HUES64 (cell line): ENCODE data around the gene SVBP.
A peak's percentile ranks its signal among the peaks of the same experiment; 100 is the strongest.

Experiments used
- H3K27ac ChIP-seq: 2 replicates; pipeline ENCODE4 v1.7.0; 2013; ENCODE audit warnings: low read depth, low read length, inconsistent platforms
- H3K27me3 ChIP-seq: 2 replicates; pipeline ENCODE4 v1.6.1; 2013; ENCODE audit warnings: mild to moderate bottlenecking, low read length; ENCODE audit not compliant: insufficient read depth
- H3K36me3 ChIP-seq: 2 replicates; pipeline ENCODE4 v1.6.1; 2013; ENCODE audit warnings: mild to moderate bottlenecking, low read length; ENCODE audit not compliant: insufficient read depth
- H3K4me1 ChIP-seq: 2 replicates; pipeline ENCODE4 v1.6.1; 2013; ENCODE audit warnings: mild to moderate bottlenecking, low read length, moderate library complexity; ENCODE audit not compliant: insufficient read depth
- H3K4me3 ChIP-seq: 2 replicates; pipeline ENCODE4 v1.5.1; 2013; ENCODE audit warnings: mild to moderate bottlenecking, low read length, moderate library complexity
- H3K9ac ChIP-seq: 2 replicates; pipeline ENCODE4 v1.6.1; 2013; ENCODE audit warnings: mild to moderate bottlenecking, low read depth, low read length
- H3K9me3 ChIP-seq: 2 replicates; pipeline ENCODE4 v1.6.1; 2013; ENCODE audit warnings: low read depth, low read length; ENCODE audit not compliant: insufficient read depth
- WGBS: fragments of 150-250, 120-280 bp; methylation state at CpG from one replicate; pipeline ENCODE4 v1.1.7; 2013; ENCODE audit warnings: missing lambda C conversion rate; 5-methylcytosine and 5-hydroxymethylcytosine counted together

The SVBP gene

GRCh38 chr1:42774928-42775526, 42.2 kb downstream of the SVBP start:
- no peaks in the 10 kb centered on the region for H3K9me3 ChIP-seq
- 93% methylated on average over 5 of the region's 5 CpGs for WGBS
- no peaks in the 10 kb centered on the region for H3K27me3 ChIP-seq
- no peak overlapping the region for H3K4me3 ChIP-seq
- H3K4me1 ChIP-seq, result no peaks in the 10 kb centered on the region
- no peak overlapping the region for H3K27ac ChIP-seq
- peaks cover 67% of the 10 kb centered on the region for H3K36me3 ChIP-seq
- H3K9ac ChIP-seq, result no peak overlapping the region

GRCh38 chr1:42773420-42773819, 43.8 kb downstream of the SVBP start:
- Histone ChIP-seq H3K9ac (no peak overlapping the region), H3K36me3 (peaks cover 54% of the 10 kb centered on the region), H3K27ac (no peak overlapping the region), H3K27me3 (no peaks in the 10 kb centered on the region), H3K4me3 (no peak overlapping the region), H3K4me1 (no peaks in the 10 kb centered on the region), H3K9me3 (no peaks in the 10 kb centered on the region)
- WGBS, result 43% methylated on average over 2 of the region's 2 CpGs

- no peaks in the 10 kb centered on the region for H3K27me3 ChIP-seq
- WGBS, result 96% methylated on average over 2 of the region's 3 CpGs
Measured at GRCh38 chr1:42769811-42770210, 47.4 kb downstream of the SVBP start.

GRCh38 chr1:42768172-42768571, 49.0 kb downstream of the SVBP start:
- Histone ChIP-seq H3K4me1 (peaks cover 15% of the 10 kb centered on the region), H3K36me3 (peaks cover 6% of the 10 kb centered on the region; the same call in 1 of the 2 replicates), H3K27ac (no peak overlapping the region), H3K27me3 (no peaks in the 10 kb centered on the region), H3K9ac (peak overlapping the region; percentile 79), H3K4me3 (peak overlapping the region; percentile 93), H3K9me3 (no peaks in the 10 kb centered on the region)
- 92% methylated on average over 2 of the region's 2 CpGs for WGBS

More at GRCh38 chr1:42769811-42770210, 47.4 kb downstream of the SVBP start:
- H3K4me1 ChIP-seq, result peaks cover 10% of the 10 kb centered on the region
- H3K9me3 ChIP-seq, result no peaks in the 10 kb centered on the region
- H3K4me3 ChIP-seq, result no peak overlapping the region
- H3K9ac ChIP-seq, result no peak overlapping the region
- H3K27ac ChIP-seq, result no peak overlapping the region
- peaks cover 21% of the 10 kb centered on the region for H3K36me3 ChIP-seq

GRCh38 chr1:42767510-42768000, 49.6 kb downstream of the SVBP start:
- no peaks in the 10 kb centered on the region for H3K27me3 ChIP-seq
- peak overlapping the region; percentile 79 for H3K9ac ChIP-seq
- peaks cover 15% of the 10 kb centered on the region for H3K4me1 ChIP-seq
- no peaks in the 10 kb centered on the region for H3K9me3 ChIP-seq
- 6% methylated on average over 23 of the region's 23 CpGs for WGBS
- H3K27ac ChIP-seq, result peak overlapping the region; percentile 63; the same call in 1 of the 2 replicates
- H3K36me3 ChIP-seq, result peaks cover under 1% of the 10 kb centered on the region
- peak overlapping the region; percentile 93 for H3K4me3 ChIP-seq

GRCh38 chr1:42766741-42767509, 50.3 kb downstream of the SVBP start, which contains the start of the genes C1orf50 and P3H1:
Gene C1orf50, plus strand, starts transcription at chr1:42767249. Its CDS starts 63 bp downstream, at chr1:42767312.
Gene P3H1, minus strand, starts transcription at chr1:42767028. Its CDS starts 57 bp downstream, at chr1:42766971.
- peak within 1 kb of the TSS; percentile 79 for H3K9ac ChIP-seq
- H3K36me3 ChIP-seq, result peaks cover 7% of the 10 kb centered on the region
- H3K4me3 ChIP-seq, result peak within 1 kb of the TSS; percentile 93
- no peaks in the 10 kb centered on the region for H3K27me3 ChIP-seq
- under 1% methylated on average over 82 of the region's 82 CpGs for WGBS
- peaks cover 15% of the 10 kb centered on the region for H3K4me1 ChIP-seq
- H3K27ac ChIP-seq, result peak within 1 kb of the TSS; percentile 63; the same call in 1 of the 2 replicates
- no peaks in the 10 kb centered on the region for H3K9me3 ChIP-seq

GRCh38 chr1:42765832-42766740, 51.1 kb downstream of the SVBP start:
- 2% methylated on average over 43 of the region's 44 CpGs for WGBS
- Histone ChIP-seq H3K4me3 (peak overlapping the region; percentile 93), H3K27ac (peak overlapping the region; percentile 37; the same call in 1 of the 2 replicates), H3K36me3 (peaks cover 15% of the 10 kb centered on the region), H3K27me3 (no peaks in the 10 kb centered on the region), H3K4me1 (peaks cover 15% of the 10 kb centered on the region), H3K9ac (peak overlapping the region; percentile 68), H3K9me3 (no peaks in the 10 kb centered on the region)

- peak overlapping the region; percentile 57 for H3K9ac ChIP-seq
- H3K9me3 ChIP-seq, result no peaks in the 10 kb centered on the region
- no peaks in the 10 kb centered on the region for H3K27me3 ChIP-seq
- WGBS, result 28% methylated on average over 7 of the region's 7 CpGs
- H3K36me3 ChIP-seq, result peaks cover 18% of the 10 kb centered on the region
- H3K4me1 ChIP-seq, result peaks cover 15% of the 10 kb centered on the region
- H3K4me3 ChIP-seq, result peak overlapping the region; percentile 93
- no peak overlapping the region for H3K27ac ChIP-seq
Measured at GRCh38 chr1:42765269-42765668, 51.9 kb downstream of the SVBP start.

- Histone ChIP-seq H3K27me3 (no peaks in the 10 kb centered on the region), H3K36me3 (peaks cover 40% of the 10 kb centered on the region), H3K9me3 (no peaks in the 10 kb centered on the region), H3K9ac (no peak overlapping the region), H3K27ac (no peak overlapping the region), H3K4me3 (no peak overlapping the region), H3K4me1 (peaks cover 11% of the 10 kb centered on the region)
- 95% methylated on average over 5 of the region's 5 CpGs for WGBS
Measured at GRCh38 chr1:42762269-42762668, 54.9 kb downstream of the SVBP start.

- Histone ChIP-seq H3K9ac (no peak overlapping the region), H3K9me3 (no peaks in the 10 kb centered on the region), H3K4me1 (peaks cover 11% of the 10 kb centered on the region), H3K36me3 (peaks cover 45% of the 10 kb centered on the region), H3K4me3 (no peak overlapping the region), H3K27ac (no peak overlapping the region), H3K27me3 (no peaks in the 10 kb centered on the region)
- 93% methylated on average over 3 of the region's 4 CpGs for WGBS
Measured at GRCh38 chr1:42761567-42761966, 55.6 kb downstream of the SVBP start.
